DMS153 treated with DMSO at 0.1 percent for 48 hours (cell line): Measurements from ENCODE around the gene PKP4.
A peak's percentile ranks its signal among the peaks of the same experiment; 100 is the strongest.
"Not testable (repeated sequence)": the region's sequence is repeated elsewhere in the genome, so short reads cannot be mapped to it uniquely, and the experiment has no call there.

ENCODE experiments used
- DNase-seq: peaks from one replicate; lab custom pipeline; 2025; ENCODE audit not compliant: unreplicated experiment; lab: John Stamatoyannopoulos, UW

The PKP4 gene

GRCh38 chr2:158456309-158457066 is at the start of gene PKP4, which contains the start of gene CCDC148:
Gene PKP4 (plus strand): TSS chr2:158456952. CDS start chr2:158533185, 76,233 bp downstream.
Gene CCDC148 (minus strand): TSS chr2:158456753. CDS start chr2:158456439, 314 bp downstream.
- DNase-seq, result peak; percentile 87

DNA sequence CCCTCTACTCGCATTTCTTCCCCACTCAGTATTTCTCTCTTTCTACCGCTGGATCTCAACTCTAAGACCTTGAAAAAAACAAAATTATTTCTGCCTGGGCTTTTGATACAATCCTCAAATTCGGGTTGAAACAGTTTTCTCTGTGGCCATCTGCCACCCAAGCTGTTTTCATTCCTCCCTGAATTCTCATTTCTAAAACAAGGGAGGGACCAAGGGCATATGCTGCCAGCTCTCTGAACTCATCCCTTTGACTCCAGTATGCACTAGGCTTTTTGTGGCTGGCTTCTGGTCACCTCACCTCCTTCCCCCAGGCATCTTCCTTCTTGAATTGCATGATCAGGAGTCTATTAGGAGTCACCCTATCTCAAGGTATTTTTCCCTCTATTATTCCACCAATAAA is 49.7 kb upstream of the PKP4 start:
- no peak for DNase-seq

DNA sequence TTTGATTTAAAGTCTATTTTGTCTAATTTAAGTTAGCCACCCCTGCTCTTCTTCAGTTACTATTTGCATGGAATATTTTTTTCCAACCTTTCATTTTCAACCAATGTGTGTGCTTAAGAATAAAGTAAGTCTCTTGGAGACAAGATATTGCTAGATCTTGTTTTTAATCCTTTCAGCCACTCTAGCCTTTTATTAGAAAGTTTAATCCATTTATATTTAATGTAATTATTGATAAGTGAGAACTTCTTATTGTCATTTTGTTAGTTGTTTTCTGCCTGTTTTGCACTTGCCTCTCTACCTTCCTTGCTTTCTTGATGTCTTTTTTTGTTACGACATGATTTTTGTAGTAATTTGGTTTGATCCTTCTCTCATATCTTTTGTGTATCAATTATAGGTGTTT is 46.6 kb upstream of the PKP4 start:
- no peak for DNase-seq

DNA sequence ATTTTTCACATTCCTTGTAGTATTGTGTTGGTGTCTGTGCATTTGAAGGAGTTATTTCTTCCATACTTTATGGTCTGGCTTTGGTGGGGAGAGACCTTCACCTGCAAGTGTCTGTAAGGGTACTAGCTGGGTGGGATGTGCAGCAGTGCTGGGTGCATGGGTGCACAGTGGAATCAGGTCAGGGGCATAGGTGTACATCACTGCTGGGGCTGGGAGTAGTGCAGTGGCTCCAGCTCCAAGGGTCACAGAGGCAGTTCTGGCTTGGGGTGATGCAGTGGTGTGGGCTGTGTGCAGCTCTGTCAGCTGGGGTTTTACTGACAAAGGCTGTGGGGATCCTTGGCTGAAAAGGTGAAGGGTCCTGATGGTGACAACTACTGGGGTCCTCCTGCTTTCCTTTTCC is 45.0 kb upstream of the PKP4 start:
- no peak for DNase-seq

DNA sequence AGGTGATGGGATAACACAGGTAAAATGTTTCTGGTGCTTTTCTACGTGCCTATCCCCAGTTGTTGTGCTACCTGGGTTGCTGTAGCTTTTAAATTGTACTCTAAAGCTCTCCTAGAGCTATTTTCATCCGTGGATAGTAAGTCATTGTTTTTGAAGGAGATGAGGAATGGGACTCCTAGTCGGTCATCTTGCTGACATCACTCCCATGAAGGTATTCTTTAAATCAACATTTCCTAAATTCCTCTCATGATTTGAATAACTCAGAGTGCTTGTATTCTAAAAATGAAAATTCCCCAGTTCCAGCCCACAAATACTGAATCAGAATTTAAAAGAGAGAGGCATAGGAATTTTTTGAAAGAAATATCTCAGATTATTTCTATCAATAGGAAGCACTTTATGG is 44.5 kb upstream of the PKP4 start:
- DNase-seq, result no peak

GRCh38 chr2:158413581-158413980 is 43.2 kb upstream of the PKP4 start:
- no peak for DNase-seq

GRCh38 chr2:158414538-158414937 is 42.2 kb upstream of the PKP4 start:
- no peak for DNase-seq

- DNase-seq, result no peak
Observed at GRCh38 chr2:158432117-158432516, 24.6 kb upstream of the PKP4 start.

GRCh38 chr2:158433716-158434115 is 23.0 kb upstream of the PKP4 start:
- DNase-seq, result not testable (repeated sequence)

GRCh38 chr2:158439062-158439461 is 17.7 kb upstream of the PKP4 start:
- not testable (repeated sequence) for DNase-seq

GRCh38 chr2:158443606-158444005 is 13.1 kb upstream of the PKP4 start:
- no peak for DNase-seq

DNA sequence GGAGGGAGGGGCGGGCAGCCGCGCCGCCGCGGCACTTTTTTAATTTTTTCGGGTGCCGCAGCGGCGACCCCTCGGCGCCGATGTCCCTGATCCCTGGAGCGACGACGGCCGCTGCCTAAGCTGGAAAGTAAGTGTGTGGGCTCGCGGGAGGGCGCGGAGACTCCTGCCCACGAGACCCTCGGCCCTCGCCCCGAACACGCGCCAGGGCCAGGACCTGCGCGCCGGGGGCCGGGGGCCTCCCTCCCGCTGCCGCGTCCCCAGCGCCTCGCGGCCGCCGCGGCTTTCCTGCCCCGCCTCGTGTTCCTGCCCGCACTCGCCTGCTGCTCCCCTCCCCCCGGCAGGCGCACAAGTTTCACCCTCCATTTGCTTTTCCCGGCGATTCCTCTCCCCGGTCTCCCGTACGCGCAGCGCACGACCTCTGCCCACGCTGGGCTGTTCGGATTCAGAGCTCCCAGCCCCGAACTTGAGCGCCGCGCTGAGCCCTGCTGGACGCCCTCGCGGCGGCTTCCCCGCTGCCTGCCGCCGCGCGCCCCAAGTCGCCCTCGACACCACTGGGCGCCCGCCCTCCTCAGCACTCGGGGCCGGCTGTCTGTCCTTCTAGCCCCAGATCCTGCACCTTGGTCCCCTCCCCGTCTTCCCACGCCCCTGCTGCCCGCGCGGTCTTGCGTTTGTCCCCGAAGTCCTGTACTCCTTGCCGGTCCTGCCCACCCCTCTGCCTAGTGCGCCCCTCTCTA is 507 bp downstream of the PKP4 start:
- DNase-seq, result peak; percentile 44

- peak; percentile 44 for DNase-seq
Observed at GRCh38 chr2:158457826-158458616, 1.3 kb downstream of the PKP4 start.

GRCh38 chr2:158458617-158458920 is 1.8 kb downstream of the PKP4 start:
- no peak for DNase-seq

GRCh38 chr2:158459161-158460003 is 2.6 kb downstream of the PKP4 start:
- no peak for DNase-seq

GRCh38 chr2:158460632-158461297 is 4.0 kb downstream of the PKP4 start:
- no peak for DNase-seq

DNA sequence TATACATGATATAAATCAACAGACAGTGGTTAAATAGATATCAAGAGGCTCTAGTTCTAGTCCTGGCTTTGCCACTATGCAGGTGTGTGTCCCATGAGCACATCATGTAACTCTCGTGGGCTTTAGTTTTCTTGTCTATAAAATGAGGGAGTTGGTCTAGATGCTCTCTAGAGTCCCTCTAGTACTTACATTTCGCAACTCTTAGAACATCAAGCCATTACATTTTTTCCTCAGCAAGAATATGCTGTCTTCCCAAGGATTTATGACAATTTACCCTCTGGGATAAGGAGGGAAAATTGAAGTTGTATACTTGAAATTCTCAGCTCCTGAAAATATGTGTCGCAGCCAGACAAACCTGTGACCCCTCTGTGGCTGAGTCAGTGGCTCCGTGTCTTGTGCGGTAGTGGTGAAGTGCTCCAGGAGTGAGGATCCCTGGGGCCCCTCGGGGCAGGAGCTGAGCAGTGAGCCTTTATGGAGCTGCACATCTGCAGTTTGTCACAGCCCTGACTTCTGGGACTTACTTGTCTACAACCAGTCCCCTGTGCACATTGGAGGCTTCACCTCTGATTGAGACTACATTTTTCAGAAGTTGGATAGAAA is 6.8 kb downstream of the PKP4 start:
- no peak for DNase-seq

- DNase-seq, result no peak
Observed at GRCh38 chr2:158464426-158465281, 7.9 kb downstream of the PKP4 start.

DNA sequence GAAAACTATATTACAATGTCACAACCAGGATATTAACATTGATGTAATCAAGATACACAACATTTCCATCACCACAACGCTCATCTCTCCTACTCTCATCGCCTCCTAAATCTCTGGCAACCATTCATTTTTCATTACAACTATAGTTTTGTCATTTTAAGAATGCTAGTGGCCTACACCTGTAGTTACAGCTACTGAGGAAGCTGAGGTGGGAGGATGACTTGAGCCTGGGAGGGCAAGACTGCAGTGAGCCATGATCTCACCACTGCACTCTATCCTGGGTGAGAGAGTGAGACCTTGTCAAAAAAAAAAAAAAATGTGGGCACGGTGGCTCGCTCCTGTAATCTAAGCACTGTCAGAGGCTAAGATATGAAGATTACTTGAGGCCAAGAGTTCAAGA is 10.5 kb downstream of the PKP4 start:
- DNase-seq, result no peak
